ENCODE measurements around the gene FUCA1. TPM values are rescaled to one million over a fixed set of nuclear protein-coding genes. Genes with fewer than 3 reads are reported as not detected.

The FUCA1 gene
- polyA plus RNA-seq, 1 donor from 2014 or later: 38.5 TPM

- Histone ChIP-seq H2AFZ (ENCODE audit: low read depth, low read length) (peak overlapping the region; percentile 93), H3K9me3 (ENCODE audit: low read length) (no peaks in the 10 kb centered on the region), H3F3A (ENCODE audit: insufficient read depth, low read length, poor library complexity, severe bottlenecking) (no peaks in the 10 kb centered on the region), H3K79me2 (replicated peaks; ENCODE audit: insufficient read depth, low read length) (no peaks in the 10 kb centered on the region), H3K4me3 (ENCODE audit: low read length) (peak overlapping the region; percentile 89), H3K36me3 (ENCODE audit: insufficient read depth, low read length) (no peaks in the 10 kb centered on the region), H3K27ac (ENCODE audit: low read length) (peak overlapping the region; percentile 84), H4K20me1 (ENCODE audit: insufficient read depth) (no peaks in the 10 kb centered on the region), H3K9ac (ENCODE audit: low read length) (peak overlapping the region; percentile 91), H3K9me2 (ENCODE audit: insufficient read depth, low read length) (no peaks in the 10 kb centered on the region), H3K27me3 (ENCODE audit: insufficient read depth, low read depth, low read length) (no peaks in the 10 kb centered on the region), H3K4me2 (ENCODE audit: low read length) (peak overlapping the region; percentile 88)
- TF ChIP-seq MXI1 (conservative IDR thresholded peaks at IDR 0.05; ENCODE audit: poor library complexity, severe bottlenecking): no peak
Measured at GRCh38 chr1:23824711-23825075, 43.4 kb downstream of the FUCA1 start.

- H3K4me2 ChIP-seq (ENCODE audit: low read length): no peak overlapping the region
- H3K4me3 ChIP-seq (ENCODE audit: low read length): peak overlapping the region; percentile 89
- H3K79me2 ChIP-seq (replicated peaks; ENCODE audit: insufficient read depth, low read length): no peaks in the 10 kb centered on the region
- no peaks in the 10 kb centered on the region for H4K20me1 ChIP-seq (ENCODE audit: insufficient read depth)
- no peaks in the 10 kb centered on the region for H3K9me3 ChIP-seq (ENCODE audit: low read length)
- H3F3A ChIP-seq (ENCODE audit: insufficient read depth, low read length, poor library complexity, severe bottlenecking): no peaks in the 10 kb centered on the region
- H3K36me3 ChIP-seq (ENCODE audit: insufficient read depth, low read length): no peaks in the 10 kb centered on the region
- H3K9ac ChIP-seq (ENCODE audit: low read length): no peak overlapping the region
- H3K9me2 ChIP-seq (ENCODE audit: insufficient read depth, low read length): no peaks in the 10 kb centered on the region
- H2AFZ ChIP-seq (ENCODE audit: low read depth, low read length): no peak overlapping the region
- TF ChIP-seq EZH2 (IDR thresholded peaks at IDR 0.05; ENCODE audit: borderline replicate concordance, insufficient read depth, low read length, poor library complexity, severe bottlenecking) (no peak), MXI1 (conservative IDR thresholded peaks at IDR 0.05; ENCODE audit: poor library complexity, severe bottlenecking) (no peak), SMC3 (conservative IDR thresholded peaks at IDR 0.05; ENCODE audit: poor library complexity) (no peak), RAD21 (conservative IDR thresholded peaks at IDR 0.05) (no peak), TAF1 (IDR thresholded peaks at IDR 0.05; ENCODE audit: low read depth) (no peak), EP300 (conservative IDR thresholded peaks at IDR 0.05; ENCODE audit: poor library complexity, severe bottlenecking) (no peak), POLR2AphosphoS5 (IDR thresholded peaks at IDR 0.05) (no peak)
- TF ChIP-seq, protein P1, sequence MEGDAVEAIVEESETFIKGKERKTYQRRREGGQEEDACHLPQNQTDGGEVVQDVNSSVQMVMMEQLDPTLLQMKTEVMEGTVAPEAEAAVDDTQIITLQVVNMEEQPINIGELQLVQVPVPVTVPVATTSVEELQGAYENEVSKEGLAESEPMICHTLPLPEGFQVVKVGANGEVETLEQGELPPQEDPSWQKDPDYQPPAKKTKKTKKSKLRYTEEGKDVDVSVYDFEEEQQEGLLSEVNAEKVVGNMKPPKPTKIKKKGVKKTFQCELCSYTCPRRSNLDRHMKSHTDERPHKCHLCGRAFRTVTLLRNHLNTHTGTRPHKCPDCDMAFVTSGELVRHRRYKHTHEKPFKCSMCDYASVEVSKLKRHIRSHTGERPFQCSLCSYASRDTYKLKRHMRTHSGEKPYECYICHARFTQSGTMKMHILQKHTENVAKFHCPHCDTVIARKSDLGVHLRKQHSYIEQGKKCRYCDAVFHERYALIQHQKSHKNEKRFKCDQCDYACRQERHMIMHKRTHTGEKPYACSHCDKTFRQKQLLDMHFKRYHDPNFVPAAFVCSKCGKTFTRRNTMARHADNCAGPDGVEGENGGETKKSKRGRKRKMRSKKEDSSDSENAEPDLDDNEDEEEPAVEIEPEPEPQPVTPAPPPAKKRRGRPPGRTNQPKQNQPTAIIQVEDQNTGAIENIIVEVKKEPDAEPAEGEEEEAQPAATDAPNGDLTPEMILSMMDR (IDR thresholded peaks at IDR 0.05; ENCODE audit: poor library complexity, severe bottlenecking): no peak
- TF ChIP-seq, protein P2, sequence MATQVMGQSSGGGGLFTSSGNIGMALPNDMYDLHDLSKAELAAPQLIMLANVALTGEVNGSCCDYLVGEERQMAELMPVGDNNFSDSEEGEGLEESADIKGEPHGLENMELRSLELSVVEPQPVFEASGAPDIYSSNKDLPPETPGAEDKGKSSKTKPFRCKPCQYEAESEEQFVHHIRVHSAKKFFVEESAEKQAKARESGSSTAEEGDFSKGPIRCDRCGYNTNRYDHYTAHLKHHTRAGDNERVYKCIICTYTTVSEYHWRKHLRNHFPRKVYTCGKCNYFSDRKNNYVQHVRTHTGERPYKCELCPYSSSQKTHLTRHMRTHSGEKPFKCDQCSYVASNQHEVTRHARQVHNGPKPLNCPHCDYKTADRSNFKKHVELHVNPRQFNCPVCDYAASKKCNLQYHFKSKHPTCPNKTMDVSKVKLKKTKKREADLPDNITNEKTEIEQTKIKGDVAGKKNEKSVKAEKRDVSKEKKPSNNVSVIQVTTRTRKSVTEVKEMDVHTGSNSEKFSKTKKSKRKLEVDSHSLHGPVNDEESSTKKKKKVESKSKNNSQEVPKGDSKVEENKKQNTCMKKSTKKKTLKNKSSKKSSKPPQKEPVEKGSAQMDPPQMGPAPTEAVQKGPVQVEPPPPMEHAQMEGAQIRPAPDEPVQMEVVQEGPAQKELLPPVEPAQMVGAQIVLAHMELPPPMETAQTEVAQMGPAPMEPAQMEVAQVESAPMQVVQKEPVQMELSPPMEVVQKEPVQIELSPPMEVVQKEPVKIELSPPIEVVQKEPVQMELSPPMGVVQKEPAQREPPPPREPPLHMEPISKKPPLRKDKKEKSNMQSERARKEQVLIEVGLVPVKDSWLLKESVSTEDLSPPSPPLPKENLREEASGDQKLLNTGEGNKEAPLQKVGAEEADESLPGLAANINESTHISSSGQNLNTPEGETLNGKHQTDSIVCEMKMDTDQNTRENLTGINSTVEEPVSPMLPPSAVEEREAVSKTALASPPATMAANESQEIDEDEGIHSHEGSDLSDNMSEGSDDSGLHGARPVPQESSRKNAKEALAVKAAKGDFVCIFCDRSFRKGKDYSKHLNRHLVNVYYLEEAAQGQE (IDR thresholded peaks at IDR 0.05; ENCODE audit: borderline replicate concordance): no peak
- H3K27ac ChIP-seq (ENCODE audit: low read length): no peak overlapping the region
- H3K27me3 ChIP-seq (ENCODE audit: insufficient read depth, low read depth, low read length): no peaks in the 10 kb centered on the region
Measured at GRCh38 chr1:23823767-23824166, 44.3 kb downstream of the FUCA1 start.

GRCh38 chr1:23817633-23818032, 50.5 kb downstream of the FUCA1 start:
- TF ChIP-seq, protein P1 (IDR thresholded peaks at IDR 0.05; ENCODE audit: poor library complexity, severe bottlenecking): no peak
- no peak for TF ChIP-seq POLR2AphosphoS5 (IDR thresholded peaks at IDR 0.05)
- no peak for TF ChIP-seq EP300 (conservative IDR thresholded peaks at IDR 0.05; ENCODE audit: poor library complexity, severe bottlenecking)
- TF ChIP-seq TAF1 (IDR thresholded peaks at IDR 0.05; ENCODE audit: low read depth): no peak
- no peak for TF ChIP-seq RAD21 (conservative IDR thresholded peaks at IDR 0.05)
- TF ChIP-seq MXI1 (conservative IDR thresholded peaks at IDR 0.05; ENCODE audit: poor library complexity, severe bottlenecking): no peak
- TF ChIP-seq, protein P2 (IDR thresholded peaks at IDR 0.05; ENCODE audit: borderline replicate concordance): no peak
- no peak for TF ChIP-seq SMC3 (conservative IDR thresholded peaks at IDR 0.05; ENCODE audit: poor library complexity)
- TF ChIP-seq EZH2 (IDR thresholded peaks at IDR 0.05; ENCODE audit: borderline replicate concordance, insufficient read depth, low read length, poor library complexity, severe bottlenecking): no peak
- Histone ChIP-seq H4K20me1 (ENCODE audit: insufficient read depth) (no peaks in the 10 kb centered on the region), H2AFZ (ENCODE audit: low read depth, low read length) (no peak overlapping the region), H3K27ac (ENCODE audit: low read length) (no peak overlapping the region), H3K36me3 (ENCODE audit: insufficient read depth, low read length) (no peaks in the 10 kb centered on the region), H3K27me3 (ENCODE audit: insufficient read depth, low read depth, low read length) (no peaks in the 10 kb centered on the region), H3K4me2 (ENCODE audit: low read length) (no peak overlapping the region), H3K4me3 (ENCODE audit: low read length) (no peak overlapping the region), H3K79me2 (replicated peaks; ENCODE audit: insufficient read depth, low read length) (no peaks in the 10 kb centered on the region), H3K9ac (ENCODE audit: low read length) (no peak overlapping the region), H3F3A (ENCODE audit: insufficient read depth, low read length, poor library complexity, severe bottlenecking) (no peaks in the 10 kb centered on the region), H3K9me3 (ENCODE audit: low read length) (no peaks in the 10 kb centered on the region), H3K9me2 (ENCODE audit: insufficient read depth, low read length) (no peaks in the 10 kb centered on the region)
